SJSA1 (cell line): ENCODE results near the gene TNFRSF18. TPM values are rescaled to one million over a fixed set of nuclear protein-coding genes. Genes with fewer than 3 reads are reported as not detected.
"Not testable (repeated sequence)": the region's sequence is repeated elsewhere in the genome, so short reads cannot be mapped to it uniquely, and the experiment has no call there.

Source experiments
- DNase-seq, 2 experiments: peaks; one replicate each; pipeline ENCODE4 v3.0.0-alpha.2; 2015 to 2020; ENCODE audit warnings: low spot score in 2 of 2, low read depth in 1 of 2
- H3K27ac ChIP-seq: fragments of 250-450 bp; sonication (Bioruptor Pico); 2 replicates; pipeline ENCODE4 v1.5.1; 2020; ENCODE audit warnings: mild to moderate bottlenecking, moderate library complexity
- H3K27me3 ChIP-seq: fragments of 250-450 bp; sonication (Bioruptor Pico); replicated peaks from 2 replicates; pipeline ENCODE4 v1.5.1; 2020; ENCODE audit warnings: mild to moderate bottlenecking, moderate library complexity
- H3K36me3 ChIP-seq: fragments of 250-450 bp; sonication (Bioruptor Pico); 2 replicates; pipeline ENCODE4 v1.5.1; 2020; ENCODE audit warnings: mild to moderate bottlenecking
- H3K4me1 ChIP-seq: fragments of 250-450 bp; sonication (Bioruptor Pico); replicated peaks from 2 replicates; pipeline ENCODE4 v1.6.1; 2021; ENCODE audit warnings: mild to moderate bottlenecking
- H3K4me3 ChIP-seq: fragments of 250-450 bp; sonication (Bioruptor Pico); 2 replicates; pipeline ENCODE4 v1.5.1; 2020; ENCODE audit warnings: mild to moderate bottlenecking
- H3K9me3 ChIP-seq: fragments of 250-450 bp; sonication (Bioruptor Pico); replicated peaks from 2 replicates; pipeline ENCODE4 v1.5.1; 2020; ENCODE audit warnings: mild to moderate bottlenecking
- total RNA-seq: library from RNA; depleted of rRNA; stranded (reverse); fragments of >200 nt; shearing (Covaris generic); gene quantifications from 2 replicates; pipeline ENCODE4 v1.2.3, GENCODE V29; 2014; rRNA removed

Gene TNFRSF18
- not detected in 2 replicates for total RNA-seq

- Histone ChIP-seq H3K27ac (no peak within 1 kb of the TSS), H3K4me3 (no peak within 1 kb of the TSS), H3K36me3 (no peaks in the 10 kb centered on the region), H3K9me3 (no peaks in the 10 kb centered on the region), H3K27me3 (0 out of 2 replicates have a peak, but pooled peaks cover under 1% of the 10 kb centered on the region), H3K4me1 (peaks cover 18% of the 10 kb centered on the region)
- no peak for DNase-seq
Observed at GRCh38 chr1:1206376-1206965, at the start of gene TNFRSF18. TNFRSF18 (minus strand) TSS chr1:1206592; CDS start chr1:1206571, 21 bp downstream.

GRCh38 chr1:1255611-1256010 lies 49.2 kb upstream of the TNFRSF18 start:
- Histone ChIP-seq H3K27me3 (no peaks in the 10 kb centered on the region), H3K4me1 (peaks cover 61% of the 10 kb centered on the region), H3K36me3 (peaks cover 95% of the 10 kb centered on the region), H3K4me3 (no peak overlapping the region), H3K9me3 (no peaks in the 10 kb centered on the region), H3K27ac (peak overlapping the region; percentile 57)
- no peak for DNase-seq

- no peak overlapping the region for H3K4me3 ChIP-seq
- peaks cover 56% of the 10 kb centered on the region for H3K4me1 ChIP-seq
- peak in 1 of 2 experiments; percentile 69 for DNase-seq
- H3K36me3 ChIP-seq: peaks cover 93% of the 10 kb centered on the region
- no peaks in the 10 kb centered on the region for H3K27me3 ChIP-seq
- H3K27ac ChIP-seq: peak overlapping the region; percentile 57
- no peaks in the 10 kb centered on the region for H3K9me3 ChIP-seq
Observed at GRCh38 chr1:1255078-1255477, 48.7 kb upstream of the TNFRSF18 start.

- peak; percentile 83 to 86 for DNase-seq
- Histone ChIP-seq H3K36me3 (peaks cover 89% of the 10 kb centered on the region), H3K4me3 (no peak overlapping the region)
Observed at GRCh38 chr1:1254667-1254998, 48.2 kb upstream of the TNFRSF18 start.

GRCh38 chr1:1253972-1254666 lies 47.7 kb upstream of the TNFRSF18 start:
- Histone ChIP-seq H3K27me3 (no peaks in the 10 kb centered on the region), H3K9me3 (no peaks in the 10 kb centered on the region), H3K27ac (peak overlapping the region; percentile 32; the same call in 1 of the 2 replicates), H3K4me3 (no peak overlapping the region), H3K4me1 (peaks cover 52% of the 10 kb centered on the region), H3K36me3 (peaks cover 85% of the 10 kb centered on the region)
- no peak for DNase-seq

More at GRCh38 chr1:1254667-1254998, 48.2 kb upstream of the TNFRSF18 start:
- H3K4me1 ChIP-seq: peaks cover 54% of the 10 kb centered on the region
- peak overlapping the region; percentile 57 for H3K27ac ChIP-seq
- H3K9me3 ChIP-seq: no peaks in the 10 kb centered on the region
- no peaks in the 10 kb centered on the region for H3K27me3 ChIP-seq

- DNase-seq: no peak
- H3K4me1 ChIP-seq: peaks cover 44% of the 10 kb centered on the region
- no peaks in the 10 kb centered on the region for H3K27me3 ChIP-seq
- H3K9me3 ChIP-seq: no peaks in the 10 kb centered on the region
- peaks cover 77% of the 10 kb centered on the region for H3K36me3 ChIP-seq
- H3K27ac ChIP-seq: no peak overlapping the region
- no peak overlapping the region for H3K4me3 ChIP-seq
Observed at GRCh38 chr1:1253314-1253713, 46.9 kb upstream of the TNFRSF18 start.

- Histone ChIP-seq H3K27me3 (no peaks in the 10 kb centered on the region), H3K27ac (no peak overlapping the region), H3K4me3 (no peak overlapping the region), H3K36me3 (peaks cover 55% of the 10 kb centered on the region), H3K4me1 (peaks cover 24% of the 10 kb centered on the region), H3K9me3 (no peaks in the 10 kb centered on the region)
- DNase-seq: no peak
Observed at GRCh38 chr1:1250786-1251284, 44.4 kb upstream of the TNFRSF18 start.

- not testable (repeated sequence) for H3K9me3 ChIP-seq, DNase-seq, H3K27ac ChIP-seq, H3K27me3 ChIP-seq, H3K4me3 ChIP-seq, H3K4me1 ChIP-seq
- peaks cover 30% of the 10 kb centered on the region for H3K36me3 ChIP-seq
Observed at GRCh38 chr1:1248009-1248913, 41.9 kb upstream of the TNFRSF18 start.

- DNase-seq: no peak
- H3K4me3 ChIP-seq: no peak overlapping the region
- H3K27me3 ChIP-seq: no peaks in the 10 kb centered on the region
- no peaks in the 10 kb centered on the region for H3K4me1 ChIP-seq
- H3K36me3 ChIP-seq: peaks cover 22% of the 10 kb centered on the region
- no peaks in the 10 kb centered on the region for H3K9me3 ChIP-seq
- H3K27ac ChIP-seq: no peak overlapping the region
Observed at GRCh38 chr1:1247341-1247913, 41.0 kb upstream of the TNFRSF18 start.

- DNase-seq: no peak
- no peaks in the 10 kb centered on the region for H3K4me1 ChIP-seq
- H3K27ac ChIP-seq: no peak within 1 kb of the TSS
- no peak within 1 kb of the TSS for H3K4me3 ChIP-seq
- H3K27me3 ChIP-seq: no peaks in the 10 kb centered on the region
- H3K9me3 ChIP-seq: no peaks in the 10 kb centered on the region
- peaks cover 15% of the 10 kb centered on the region for H3K36me3 ChIP-seq
Observed at GRCh38 chr1:1246577-1247340, 40.4 kb upstream of the TNFRSF18 start, which contains the start of gene C1QTNF12. C1QTNF12 (minus strand) TSS chr1:1246722; CDS start chr1:1246690, 32 bp downstream.

- Histone ChIP-seq H3K4me1 (no peaks in the 10 kb centered on the region), H3K9me3 (no peaks in the 10 kb centered on the region), H3K36me3 (peaks cover 8% of the 10 kb centered on the region), H3K27ac (no peak overlapping the region), H3K27me3 (no peaks in the 10 kb centered on the region), H3K4me3 (no peak overlapping the region)
- no peak for DNase-seq
Observed at GRCh38 chr1:1245817-1246576, 39.6 kb upstream of the TNFRSF18 start.

GRCh38 chr1:1245178-1245816 lies 38.9 kb upstream of the TNFRSF18 start:
- no peak for DNase-seq
- no peaks in the 10 kb centered on the region for H3K27me3 ChIP-seq
- peaks cover under 1% of the 10 kb centered on the region; the same call in 1 of the 2 replicates for H3K36me3 ChIP-seq
- H3K4me1 ChIP-seq: no peaks in the 10 kb centered on the region
- H3K4me3 ChIP-seq: no peak overlapping the region
- H3K27ac ChIP-seq: no peak overlapping the region
- H3K9me3 ChIP-seq: no peaks in the 10 kb centered on the region
